ENCODE data around the gene VCPKMT. TPM values are rescaled to one million over a fixed set of nuclear protein-coding genes. Genes with fewer than 3 reads are reported as not detected.

Gene VCPKMT
- total RNA-seq, 4 donors from 2014 or later, result 0.51 to 14.7 (median 10.9) TPM

- Histone ChIP-seq H3K9me3 (no peaks in the 10 kb centered on the region), H3K27ac (no peak overlapping the region), H3K4me1 (no peaks in the 10 kb centered on the region), H3K4me3 (no peak overlapping the region), H3K36me3 (no peaks in the 10 kb centered on the region), H3K27me3 (no peaks in the 10 kb centered on the region)
- intact Hi-C loops (cut with DNase I; ENCODE audit: low total_unique reads), result no loop called here
- TF ChIP-seq CTCF (IDR thresholded peaks at IDR 0.05) (no peak), POLR2A (IDR thresholded peaks at IDR 0.05) (no peak)
- no peak for DNase-seq
These were observed 22.2 kb downstream of the VCPKMT start for GRCh38 chr14:50094056-50094755.

- Histone ChIP-seq H3K36me3 (no peaks in the 10 kb centered on the region), H3K27ac (no peak overlapping the region), H3K9me3 (no peaks in the 10 kb centered on the region), H3K27me3 (no peaks in the 10 kb centered on the region), H3K4me1 (no peaks in the 10 kb centered on the region), H3K4me3 (no peak overlapping the region)
- intact Hi-C loops (cut with DNase I; ENCODE audit: low total_unique reads), result no loop called here
- no peak for TF ChIP-seq POLR2A (IDR thresholded peaks at IDR 0.05)
- TF ChIP-seq CTCF (IDR thresholded peaks at IDR 0.05), result no peak
- no peak for DNase-seq
These were observed 22.9 kb downstream of the VCPKMT start for GRCh38 chr14:50093496-50093895.

DNA sequence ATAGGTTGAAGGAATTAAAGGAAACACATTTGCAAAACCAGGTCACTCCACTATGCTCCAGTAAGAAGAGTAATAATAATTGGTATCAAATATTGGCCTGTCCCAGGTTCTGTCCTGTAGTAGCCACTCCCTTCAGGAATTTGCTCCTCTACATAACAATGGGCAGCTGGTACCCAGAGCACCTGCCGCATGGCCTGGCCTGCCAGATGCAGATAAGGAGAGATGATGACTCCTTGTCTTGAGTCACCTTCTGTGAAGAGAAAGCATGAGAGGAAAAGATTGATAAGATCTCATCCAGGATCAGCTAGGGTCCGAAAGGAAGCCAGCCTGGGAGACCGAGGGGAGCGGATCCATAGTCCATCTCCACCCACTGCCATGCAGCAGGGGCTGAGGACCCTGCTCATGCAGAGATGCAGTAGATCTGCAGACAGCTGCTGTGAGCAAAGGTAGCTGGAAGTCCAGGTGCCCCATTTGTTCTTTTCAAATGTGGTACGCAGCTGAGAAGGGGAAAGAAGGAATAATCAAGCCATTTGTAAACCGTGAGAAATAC lies 24.3 kb downstream of the VCPKMT start:
- Histone ChIP-seq H3K27ac (no peak overlapping the region), H3K4me3 (no peak overlapping the region), H3K36me3 (no peaks in the 10 kb centered on the region), H3K4me1 (no peaks in the 10 kb centered on the region), H3K27me3 (no peaks in the 10 kb centered on the region), H3K9me3 (no peaks in the 10 kb centered on the region)
- no peak for DNase-seq
- intact Hi-C loops (cut with DNase I; ENCODE audit: low total_unique reads), result no loop called here
- TF ChIP-seq POLR2A (IDR thresholded peaks at IDR 0.05) (no peak), CTCF (IDR thresholded peaks at IDR 0.05) (no peak)

DNA sequence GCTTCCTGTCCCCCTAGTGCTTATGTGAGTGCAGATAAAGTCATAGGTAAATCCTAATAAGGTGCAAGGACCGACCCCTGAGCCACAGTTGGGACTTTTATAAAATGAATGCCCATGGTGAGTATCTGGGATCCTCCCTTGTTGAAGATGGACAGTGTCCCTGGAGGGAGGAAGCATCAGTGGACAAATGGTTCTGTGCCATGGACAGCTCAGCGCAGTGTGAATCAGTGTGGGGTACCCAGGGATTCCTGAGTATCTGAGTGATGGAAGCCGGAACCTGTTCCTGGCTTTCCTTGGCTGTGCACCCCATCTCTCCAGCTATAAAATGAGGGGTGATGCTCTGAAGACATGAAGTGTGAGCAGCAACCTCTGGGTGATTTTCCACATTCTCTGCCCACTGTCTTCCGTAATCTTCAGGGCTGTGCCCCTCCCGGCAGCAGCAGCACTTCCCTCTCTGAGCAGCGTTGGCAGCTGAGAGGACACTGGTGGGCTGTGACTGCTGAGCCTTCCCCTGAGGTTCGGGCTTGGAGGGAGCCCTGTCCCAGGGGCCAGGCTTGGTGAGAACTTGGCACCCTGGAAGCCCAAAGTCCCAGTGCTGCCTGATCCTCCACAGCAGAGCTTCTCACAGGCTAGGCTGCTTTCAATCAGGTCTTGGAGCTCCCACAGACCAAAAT lies 25.0 kb downstream of the VCPKMT start:
- Histone ChIP-seq H3K4me3 (no peak overlapping the region), H3K27ac (no peak overlapping the region), H3K27me3 (no peaks in the 10 kb centered on the region), H3K4me1 (no peaks in the 10 kb centered on the region), H3K9me3 (no peaks in the 10 kb centered on the region), H3K36me3 (no peaks in the 10 kb centered on the region)
- TF ChIP-seq POLR2A (IDR thresholded peaks at IDR 0.05) (no peak), CTCF (IDR thresholded peaks at IDR 0.05) (no peak)
- intact Hi-C loops (cut with DNase I; ENCODE audit: low total_unique reads), result no loop called here
- no peak for DNase-seq

DNA sequence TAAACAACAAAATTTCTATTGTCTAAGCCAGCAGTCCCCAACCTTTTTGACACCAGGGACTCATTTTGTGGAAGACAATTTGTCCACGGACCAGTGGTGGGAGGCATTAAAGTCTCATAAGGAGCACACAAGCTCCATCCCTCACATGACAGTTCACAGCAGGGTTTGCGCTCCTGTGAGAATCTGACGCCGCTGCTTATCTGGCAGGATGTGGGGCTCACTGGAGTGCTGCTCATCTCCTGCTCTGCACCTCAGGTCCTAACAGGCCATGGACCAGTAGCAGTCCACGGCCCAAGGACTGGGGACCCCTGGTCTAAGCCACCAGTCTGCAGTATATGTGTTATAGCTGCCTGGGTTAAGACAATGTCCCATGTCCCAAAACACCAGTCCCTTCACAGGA lies 27.2 kb downstream of the VCPKMT start:
- intact Hi-C loops (cut with DNase I; ENCODE audit: low total_unique reads), result no loop called here
- no peaks in the 10 kb centered on the region for H3K4me1 ChIP-seq
- TF ChIP-seq CTCF (IDR thresholded peaks at IDR 0.05) (no peak), POLR2A (IDR thresholded peaks at IDR 0.05) (no peak)

More for the DNA sequence above, 27.2 kb downstream of the VCPKMT start:
- Histone ChIP-seq H3K36me3 (no peaks in the 10 kb centered on the region), H3K9me3 (no peaks in the 10 kb centered on the region), H3K27me3 (no peaks in the 10 kb centered on the region), H3K27ac (no peak overlapping the region), H3K4me3 (no peak overlapping the region)
- no peak for DNase-seq

Measured in uterus (tissue), 4 donors.